Neural cell (in vitro differentiated cells): ENCODE measurements around the gene CIART. TPM values are rescaled to one million over a fixed set of nuclear protein-coding genes. Genes with fewer than 3 reads are reported as not detected.

Source experiments
- H2AFZ ChIP-seq: fragments of 200-600, 300-800 bp; sonication (generic), shearing (Covaris generic); 2 replicates; pipeline ENCODE4 v1.6.0; 2014; ENCODE audit warnings: low read depth, mild to moderate bottlenecking, antibody characterized with exemption, low read length, moderate library complexity
- H3F3A ChIP-seq: fragments of 200-600 bp; shearing (Covaris generic); 2 replicates; pipeline ENCODE4 v1.6.1; 2016; ENCODE audit warnings: mild to moderate bottlenecking, moderate library complexity, mixed read lengths, antibody characterized with exemption, low read length; ENCODE audit not compliant: insufficient read depth, poor library complexity, severe bottlenecking
- H3K27ac ChIP-seq: fragments of 200-600, 300-800 bp; sonication (generic), shearing (Covaris generic); 2 replicates; pipeline ENCODE4 v1.5.1; 2014; ENCODE audit warnings: mild to moderate bottlenecking, low read length, moderate library complexity
- H3K27me3 ChIP-seq: fragments of 300-800, 200-600 bp; sonication (generic), shearing (Covaris generic); 2 replicates; pipeline ENCODE4 v1.6.0; 2014; ENCODE audit warnings: mild to moderate bottlenecking, low read depth, low read length, moderate library complexity; ENCODE audit not compliant: insufficient read depth
- H3K36me3 ChIP-seq: fragments of 300-800, 200-600 bp; sonication (generic), shearing (Covaris generic); 2 replicates; pipeline ENCODE4 v1.5.1; 2014; ENCODE audit warnings: mild to moderate bottlenecking, antibody characterized with exemption, low read length, moderate library complexity; ENCODE audit not compliant: insufficient read depth
- H3K4me2 ChIP-seq: fragments of 300-800, 200-600 bp; sonication (generic), shearing (Covaris generic); 2 replicates; pipeline ENCODE4 v1.6.0; 2014; ENCODE audit warnings: mild to moderate bottlenecking, low read length
- H3K4me3 ChIP-seq: fragments of 300-800, 200-600 bp; sonication (generic), shearing (Covaris generic); 2 replicates; pipeline ENCODE4 v1.5.1; 2014; ENCODE audit warnings: mild to moderate bottlenecking, low read length, moderate library complexity
- H3K79me2 ChIP-seq: fragments of 200-600 bp; shearing (Covaris generic); replicated peaks from 2 replicates; pipeline ENCODE4 v1.6.0; 2014; ENCODE audit warnings: mild to moderate bottlenecking, low read length, moderate library complexity; ENCODE audit not compliant: insufficient read depth
- H3K9ac ChIP-seq: fragments of 300-800, 200-600 bp; sonication (generic), shearing (Covaris generic); 2 replicates; pipeline ENCODE4 v1.6.1; 2016; ENCODE audit warnings: mild to moderate bottlenecking, low read length, mixed read lengths
- H3K9me2 ChIP-seq: fragments of 200-600 bp; shearing (Covaris generic); 2 replicates; pipeline ENCODE4 v1.6.1; 2016; ENCODE audit warnings: mild to moderate bottlenecking, low read length, mixed read lengths; ENCODE audit not compliant: insufficient read depth
- H3K9me3 ChIP-seq: fragments of 200-600, 300-800 bp; sonication (generic), shearing (Covaris generic); 2 replicates; pipeline ENCODE4 v1.6.1; 2016; ENCODE audit warnings: mild to moderate bottlenecking, mixed run types, low read length, moderate library complexity, mixed read lengths
- H4K20me1 ChIP-seq: fragments of 200-600 bp; shearing (Covaris generic); 2 replicates; pipeline ENCODE4 v1.6.1; 2016; ENCODE audit warnings: mild to moderate bottlenecking, mixed run types; ENCODE audit not compliant: insufficient read depth
- CTCF ChIP-seq: fragments of 450-650 bp; IDR thresholded peaks from 2 replicates; pipeline ENCODE4 v1.5.1; 2014; ENCODE audit warnings: antibody characterized with exemption, mild to moderate bottlenecking, moderate library complexity; ENCODE audit not compliant: poor library complexity, severe bottlenecking
- EP300 ChIP-seq: fragments of 450-650 bp; conservative IDR thresholded peaks from 2 replicates; pipeline ENCODE4 v1.6.1; 2014; ENCODE audit warnings: antibody characterized with exemption, mild to moderate bottlenecking, moderate library complexity; ENCODE audit not compliant: poor library complexity, severe bottlenecking
- EZH2 ChIP-seq: fragments of 200-600, 300-800 bp; shearing (Covaris generic), sonication (generic); IDR thresholded peaks from 2 replicates; pipeline ENCODE4 v1.6.1; 2014; ENCODE audit warnings: antibody characterized with exemption, low read length, borderline replicate concordance, mild to moderate bottlenecking; ENCODE audit not compliant: insufficient read depth, poor library complexity, severe bottlenecking
- POLR2AphosphoS5 ChIP-seq: IDR thresholded peaks from 2 replicates; pipeline ENCODE4 v1.6.1; 2012
- RAD21 ChIP-seq: fragments of 450-650 bp; conservative IDR thresholded peaks from 2 replicates; pipeline ENCODE4 v1.6.1; 2014; ENCODE audit warnings: antibody characterized with exemption, mild to moderate bottlenecking, moderate library complexity
- REST ChIP-seq: IDR thresholded peaks from 2 replicates; pipeline ENCODE4 v1.6.1; 2012; ENCODE audit warnings: borderline replicate concordance
- SMC3 ChIP-seq: fragments of 450-650 bp; conservative IDR thresholded peaks from 2 replicates; pipeline ENCODE4 v1.6.1; 2014; ENCODE audit warnings: antibody characterized with exemption, mild to moderate bottlenecking, moderate library complexity; ENCODE audit not compliant: poor library complexity
- TAF1 ChIP-seq: IDR thresholded peaks from 2 replicates; pipeline ENCODE4 v1.6.1; 2012; ENCODE audit warnings: low read depth
- polyA plus RNA-seq: library from polyadenylated mRNA; depleted of rRNA; stranded (reverse); fragments of >200 nt; gene quantifications from 2 replicates; pipeline ENCODE4 v1.2.3, GENCODE V29; 2014

CIART gene
- polyA plus RNA-seq, 1 donor from 2014 or later, result 7.3 TPM

- no peaks in the 10 kb centered on the region for H3K27me3 ChIP-seq
- no peaks in the 10 kb centered on the region for H3K9me2 ChIP-seq
- peaks cover 5% of the 10 kb centered on the region for H3K79me2 ChIP-seq
- no peaks in the 10 kb centered on the region for H3F3A ChIP-seq
- H3K4me2 ChIP-seq, result no peak overlapping the region
- no peak overlapping the region for H3K9ac ChIP-seq
- no peaks in the 10 kb centered on the region for H3K9me3 ChIP-seq
- H4K20me1 ChIP-seq, result no peaks in the 10 kb centered on the region
- H3K27ac ChIP-seq, result no peak overlapping the region
- H3K36me3 ChIP-seq, result no peaks in the 10 kb centered on the region
- H3K4me3 ChIP-seq, result no peak overlapping the region
- no peak for TF ChIP-seq REST
- no peak for TF ChIP-seq TAF1
- no peak for TF ChIP-seq SMC3
- TF ChIP-seq CTCF, result no peak
- no peak for TF ChIP-seq EP300
- no peak for TF ChIP-seq EZH2
- no peak for TF ChIP-seq POLR2AphosphoS5
- H2AFZ ChIP-seq, result peak overlapping the region; percentile 4
Measured at GRCh38 chr1:150273311-150273710, 9.0 kb upstream of the CIART start.

- Histone ChIP-seq H4K20me1 (no peaks in the 10 kb centered on the region), H3F3A (no peaks in the 10 kb centered on the region), H3K9ac (no peak overlapping the region), H2AFZ (no peak overlapping the region), H3K9me2 (no peaks in the 10 kb centered on the region), H3K4me3 (no peak overlapping the region), H3K9me3 (no peaks in the 10 kb centered on the region), H3K4me2 (no peak overlapping the region), H3K27me3 (no peaks in the 10 kb centered on the region), H3K79me2 (no peaks in the 10 kb centered on the region), H3K27ac (no peak overlapping the region), H3K36me3 (no peaks in the 10 kb centered on the region)
- no peak for TF ChIP-seq EP300
- no peak for TF ChIP-seq EZH2
- no peak for TF ChIP-seq RAD21
Measured at GRCh38 chr1:150280138-150280707, 2.1 kb upstream of the CIART start.
